ENCODE data around the gene MDM1.

DNA sequence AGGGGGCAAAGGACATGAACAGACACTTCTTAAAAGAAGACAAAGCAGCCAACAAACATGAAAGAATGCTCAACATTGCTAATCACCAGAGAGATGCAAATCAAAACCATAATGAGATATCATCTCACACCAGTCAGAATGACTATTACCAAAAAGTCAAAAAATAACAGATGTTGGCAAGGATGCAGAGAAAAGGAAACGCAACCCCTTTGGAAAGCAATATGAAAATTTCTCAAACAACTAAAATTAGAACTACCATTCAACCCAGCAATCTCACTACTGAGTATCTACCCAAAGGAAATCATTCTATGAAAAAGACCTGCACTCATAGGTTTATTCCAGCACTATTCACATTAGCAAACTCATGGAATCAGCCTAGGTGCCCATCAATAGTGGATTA lies 25.6 kb downstream of the MDM1 start:
- no peak for TF ChIP-seq POLR2A (IDR thresholded peaks at IDR 0.05)
- TF ChIP-seq, protein P1, sequence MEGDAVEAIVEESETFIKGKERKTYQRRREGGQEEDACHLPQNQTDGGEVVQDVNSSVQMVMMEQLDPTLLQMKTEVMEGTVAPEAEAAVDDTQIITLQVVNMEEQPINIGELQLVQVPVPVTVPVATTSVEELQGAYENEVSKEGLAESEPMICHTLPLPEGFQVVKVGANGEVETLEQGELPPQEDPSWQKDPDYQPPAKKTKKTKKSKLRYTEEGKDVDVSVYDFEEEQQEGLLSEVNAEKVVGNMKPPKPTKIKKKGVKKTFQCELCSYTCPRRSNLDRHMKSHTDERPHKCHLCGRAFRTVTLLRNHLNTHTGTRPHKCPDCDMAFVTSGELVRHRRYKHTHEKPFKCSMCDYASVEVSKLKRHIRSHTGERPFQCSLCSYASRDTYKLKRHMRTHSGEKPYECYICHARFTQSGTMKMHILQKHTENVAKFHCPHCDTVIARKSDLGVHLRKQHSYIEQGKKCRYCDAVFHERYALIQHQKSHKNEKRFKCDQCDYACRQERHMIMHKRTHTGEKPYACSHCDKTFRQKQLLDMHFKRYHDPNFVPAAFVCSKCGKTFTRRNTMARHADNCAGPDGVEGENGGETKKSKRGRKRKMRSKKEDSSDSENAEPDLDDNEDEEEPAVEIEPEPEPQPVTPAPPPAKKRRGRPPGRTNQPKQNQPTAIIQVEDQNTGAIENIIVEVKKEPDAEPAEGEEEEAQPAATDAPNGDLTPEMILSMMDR (IDR thresholded peaks at IDR 0.05 in 8 of 11, conservative IDR thresholded peaks at IDR 0.05 in 3 of 11) = no peak
